Left hindlimb (tissue), 1 donor: Measurements from ENCODE around the gene NCK1.
A peak's percentile ranks its signal among the peaks of the same experiment; 100 is the strongest.

Experiments used
- DNase-seq: peaks from one replicate; pipeline ENCODE4 v3.0.0-alpha.2; 2018

The NCK1 gene

DNA sequence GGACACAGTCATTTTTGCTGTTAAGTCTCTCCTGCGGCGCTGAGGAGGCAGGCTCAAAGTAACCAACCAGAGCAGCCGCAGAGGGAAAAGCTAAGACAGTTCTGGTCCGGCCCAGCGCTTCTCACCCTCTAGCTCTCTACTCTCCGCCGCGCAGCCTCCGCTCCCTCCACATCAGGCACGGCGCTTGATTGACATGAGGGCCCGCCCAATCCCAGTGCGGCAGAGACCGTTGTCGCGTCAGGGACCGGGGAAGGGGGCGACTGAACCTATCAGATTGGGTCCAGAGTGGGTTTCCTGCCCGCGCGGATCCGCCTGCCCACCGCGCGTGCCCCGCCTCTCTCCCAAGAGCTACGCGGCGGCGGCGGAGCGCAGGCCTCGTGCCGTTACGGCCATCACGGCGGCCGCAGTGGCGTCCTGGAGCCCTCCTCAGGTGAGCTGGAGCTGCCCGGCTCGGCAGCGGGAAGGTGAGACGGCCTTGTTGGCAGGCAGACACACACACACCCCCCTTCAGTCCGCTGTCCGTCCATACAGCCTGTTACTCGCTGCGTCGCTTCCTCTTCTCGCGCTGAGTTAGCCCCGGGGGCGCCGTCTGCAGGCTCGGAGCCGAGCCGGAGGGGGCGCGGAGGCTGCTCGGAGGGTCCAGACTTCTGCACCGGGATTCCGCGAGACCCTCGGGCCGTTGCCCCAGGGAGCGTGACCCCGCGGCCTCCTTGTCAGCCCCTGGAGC, at the start of gene NCK1:
Gene NCK1 (plus strand): TSS at position 319 of the 727 bp plus-strand sequence. CDS start 65,794 bp downstream, outside the sequence.
- peak; percentile 99 for DNase-seq

GRCh38 chr3:136817448-136817847, 44.6 kb upstream of the NCK1 start:
- no peak for DNase-seq

DNA sequence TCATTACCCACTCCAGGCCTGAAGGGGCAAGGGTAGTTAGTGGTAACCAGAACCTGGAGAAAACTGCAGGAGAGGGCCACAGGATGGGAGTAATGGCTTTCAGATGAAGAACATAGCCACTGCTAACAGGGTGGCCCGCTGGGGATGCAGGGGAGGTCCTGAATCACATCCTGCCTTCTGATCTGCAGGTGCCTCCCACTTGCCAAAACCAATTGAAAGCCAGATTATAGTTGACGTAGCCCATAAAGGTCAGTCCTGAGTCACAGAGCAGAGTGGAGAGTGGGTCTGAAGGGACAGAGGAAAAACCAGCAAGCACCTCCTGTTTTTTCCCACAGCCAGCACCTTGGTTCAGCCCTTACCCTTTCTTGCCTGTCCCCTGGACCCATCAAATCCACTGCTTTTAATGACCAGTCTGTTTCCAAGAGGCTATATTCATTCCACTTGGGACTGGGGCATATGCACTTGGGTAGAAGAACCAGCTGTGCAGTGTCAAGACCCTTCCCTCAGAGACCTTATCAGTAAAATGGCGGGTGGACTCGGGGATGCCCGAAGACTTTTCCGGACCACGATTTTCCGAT, 43.7 kb upstream of the NCK1 start:
- DNase-seq = peak; percentile 38

GRCh38 chr3:136818769-136819391, 43.1 kb upstream of the NCK1 start, which contains the start of gene SLC35G2:
Gene SLC35G2, plus strand, starts transcription at chr3:136819126. Its CDS starts 35,335 bp downstream, at chr3:136854461.
- peak; percentile 76 for DNase-seq

DNA sequence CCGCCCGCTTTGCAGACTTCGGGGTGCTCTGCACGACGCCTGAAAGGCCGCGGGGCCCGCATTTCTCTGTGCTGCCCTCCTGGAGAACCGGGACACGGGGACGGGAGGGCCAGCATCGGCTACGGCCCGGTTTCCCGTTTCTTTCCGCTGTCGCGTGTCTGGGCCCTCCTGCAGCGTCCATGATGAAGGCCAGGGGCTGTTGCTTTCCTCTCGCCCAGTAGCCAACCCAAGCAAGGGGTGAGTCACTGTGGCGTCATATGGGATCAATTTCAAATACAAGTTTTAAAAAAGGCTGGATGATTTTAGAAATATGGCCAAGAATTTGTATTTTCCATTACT, 42.6 kb upstream of the NCK1 start:
- DNase-seq = peak; percentile 42

DNA sequence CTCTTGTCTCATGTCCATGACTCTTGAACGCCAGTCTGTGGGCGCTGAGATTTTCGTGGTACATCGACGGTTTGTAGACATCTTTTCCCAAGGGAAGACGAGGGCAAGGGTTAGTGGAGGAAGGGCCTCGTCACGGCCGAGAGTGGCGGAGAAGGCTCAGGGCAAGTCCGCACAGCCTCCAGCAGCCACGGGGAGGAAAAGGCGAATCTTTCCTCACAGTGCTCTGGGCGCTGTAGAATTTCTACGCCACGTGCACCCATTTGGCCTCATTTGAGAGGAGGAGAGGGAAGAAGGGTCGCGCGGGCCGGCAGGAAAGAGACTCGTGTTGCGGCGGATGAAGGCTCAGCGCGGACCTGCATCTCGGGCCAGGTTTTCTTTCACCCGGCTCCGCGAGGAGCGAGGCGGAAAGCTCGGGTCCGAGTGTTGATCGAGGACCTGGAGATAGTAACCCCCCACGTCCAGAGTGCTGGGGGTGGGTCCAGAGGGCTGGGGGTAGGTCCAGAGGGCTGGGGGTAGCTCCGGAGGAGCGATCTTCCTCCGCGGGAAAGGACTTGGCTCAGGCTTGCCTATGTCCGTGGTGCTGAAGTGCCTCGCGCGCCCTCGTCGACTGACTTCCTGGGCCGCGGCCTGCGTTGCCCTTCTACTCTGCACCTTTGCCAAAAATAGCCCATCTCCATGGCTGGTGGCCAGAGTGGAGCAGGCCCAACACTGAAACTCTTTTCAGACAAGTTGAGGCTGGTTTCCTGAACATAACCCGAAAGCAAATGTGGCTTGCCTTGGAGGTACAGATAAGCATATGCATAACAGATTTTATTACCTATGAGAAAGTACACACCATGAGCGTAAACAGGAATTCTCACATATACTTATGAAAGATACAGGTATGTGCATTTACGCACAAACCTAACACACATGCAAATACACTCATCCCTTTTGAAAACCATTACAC, 42.0 kb upstream of the NCK1 start:
- DNase-seq = peak; percentile 67

GRCh38 chr3:136831461-136831860, 30.5 kb upstream of the NCK1 start:
- no peak for DNase-seq

GRCh38 chr3:136835089-136835812, 26.8 kb upstream of the NCK1 start:
- DNase-seq = no peak

DNA sequence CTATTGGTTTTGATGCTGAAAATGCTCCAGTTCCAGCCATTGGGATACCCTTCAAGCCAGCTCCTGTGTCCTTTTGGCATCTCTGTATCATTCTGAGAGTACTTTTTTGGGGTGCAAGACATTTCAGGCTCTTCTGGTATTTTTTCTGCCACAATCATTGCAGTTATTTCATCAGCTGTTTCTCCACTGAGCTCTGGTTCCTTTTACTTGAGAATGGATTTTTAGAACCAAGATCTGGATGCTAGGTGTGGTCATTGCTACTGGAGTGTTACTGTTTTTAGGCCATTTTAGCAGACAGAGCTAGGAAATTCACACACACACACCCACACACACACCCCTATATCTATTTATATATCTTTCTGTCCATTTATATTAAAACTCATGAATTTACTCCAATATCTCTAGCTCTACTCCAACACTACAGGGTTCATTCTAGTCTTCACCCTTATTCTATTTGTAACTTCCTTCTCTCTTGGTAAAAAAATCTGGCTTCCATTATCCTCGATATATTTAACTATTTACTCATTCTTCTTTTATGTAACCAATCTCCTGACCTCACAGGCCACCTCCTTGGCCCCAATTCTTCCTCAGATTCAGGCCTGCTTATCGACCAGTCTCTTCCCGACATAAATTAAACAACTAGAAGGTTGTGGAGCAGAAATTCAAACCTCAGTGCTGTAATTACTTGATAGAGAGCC, 26.0 kb upstream of the NCK1 start:
- no peak for DNase-seq

GRCh38 chr3:136836511-136837156, 25.4 kb upstream of the NCK1 start:
- DNase-seq = no peak

- DNase-seq = no peak
Observed at GRCh38 chr3:136838641-136839555, 23.1 kb upstream of the NCK1 start.

GRCh38 chr3:136839556-136839931, 22.5 kb upstream of the NCK1 start:
- no peak for DNase-seq

GRCh38 chr3:136840252-136840651, 21.8 kb upstream of the NCK1 start:
- no peak for DNase-seq

DNA sequence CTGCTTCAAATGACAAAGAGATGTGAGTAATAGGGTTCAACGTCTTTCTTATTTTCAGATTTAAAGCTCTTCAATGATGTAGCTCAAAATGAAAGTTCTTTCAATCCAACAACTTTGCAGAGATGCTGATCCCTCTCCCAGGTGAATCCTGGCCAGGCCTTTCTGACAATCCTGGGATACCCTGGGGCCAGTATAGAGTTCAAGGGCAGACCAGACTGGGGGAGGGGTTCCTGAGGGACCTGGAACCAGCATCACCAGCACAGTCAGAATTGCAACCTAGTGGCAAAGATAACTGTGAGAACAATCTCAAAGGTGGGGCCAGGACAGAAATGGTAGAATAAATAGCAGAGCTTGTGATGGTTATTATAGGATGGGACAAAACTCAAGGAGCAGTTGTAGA, 19.7 kb upstream of the NCK1 start:
- DNase-seq = no peak

- no peak for DNase-seq
Observed at GRCh38 chr3:136844724-136845123, 17.3 kb upstream of the NCK1 start.

DNA sequence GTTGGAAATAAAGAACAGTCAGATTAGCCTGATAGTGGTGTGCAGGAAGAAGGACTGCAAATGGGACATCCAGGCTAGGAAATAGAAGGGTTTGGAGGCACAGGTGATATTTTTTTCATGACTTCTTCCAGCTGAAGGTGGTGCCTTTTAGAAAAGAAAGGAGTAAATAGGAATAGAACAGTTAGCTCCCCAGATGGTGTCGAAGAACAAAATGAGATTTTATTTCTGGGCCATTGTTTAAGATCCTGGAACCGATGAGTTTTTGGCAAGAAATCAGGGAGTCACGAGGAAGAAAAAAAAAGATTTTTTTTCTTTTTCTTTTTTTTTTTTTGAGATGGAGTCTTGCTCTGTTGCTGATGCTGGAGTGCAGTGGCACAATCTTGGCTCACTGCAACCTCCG, 9.8 kb upstream of the NCK1 start:
- no peak for DNase-seq

GRCh38 chr3:136856665-136857064, 5.3 kb upstream of the NCK1 start:
- DNase-seq = no peak

DNA sequence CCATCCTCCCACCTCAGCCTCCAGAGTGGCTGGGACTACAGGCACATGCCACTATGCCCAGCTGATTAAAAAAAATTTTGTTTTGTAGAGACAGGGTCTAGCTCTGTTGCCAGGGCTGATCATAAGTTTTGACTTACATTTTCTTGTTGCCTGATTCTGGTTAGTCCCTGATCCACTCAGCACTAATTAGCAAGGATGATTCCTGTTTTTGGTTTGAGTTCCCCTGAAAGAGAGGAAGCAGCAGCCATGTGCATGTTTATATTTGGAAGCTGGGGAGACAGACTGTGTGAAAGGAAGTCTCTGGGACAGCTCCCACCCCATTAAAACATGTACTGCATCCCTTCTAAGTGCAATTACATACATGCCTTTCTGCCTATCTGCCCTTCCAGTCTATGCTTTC, 3.6 kb upstream of the NCK1 start:
- DNase-seq = no peak

GRCh38 chr3:136860541-136860940, 1.5 kb upstream of the NCK1 start:
- DNase-seq = no peak
